DND-41 (cell line): ENCODE results near the gene TUBGCP3.

ENCODE experiments used
- EZH2 ChIP-seq: IDR thresholded peaks from 3 replicates; pipeline ENCODE4 v1.6.1; 2012; ENCODE audit warnings: borderline replicate concordance, low read depth, mild to moderate bottlenecking, moderate library complexity, low read length, inconsistent platforms; ENCODE audit not compliant: severe bottlenecking
- TF ChIP-seq, protein P1 (sequence below): IDR thresholded peaks from 2 replicates; pipeline ENCODE4 v1.5.1; 2012; ENCODE audit warnings: borderline replicate concordance, low read length, moderate library complexity, mild to moderate bottlenecking; ENCODE audit not compliant: poor library complexity, severe bottlenecking; ENCODE audit errors: extremely low read depth

DNA sequence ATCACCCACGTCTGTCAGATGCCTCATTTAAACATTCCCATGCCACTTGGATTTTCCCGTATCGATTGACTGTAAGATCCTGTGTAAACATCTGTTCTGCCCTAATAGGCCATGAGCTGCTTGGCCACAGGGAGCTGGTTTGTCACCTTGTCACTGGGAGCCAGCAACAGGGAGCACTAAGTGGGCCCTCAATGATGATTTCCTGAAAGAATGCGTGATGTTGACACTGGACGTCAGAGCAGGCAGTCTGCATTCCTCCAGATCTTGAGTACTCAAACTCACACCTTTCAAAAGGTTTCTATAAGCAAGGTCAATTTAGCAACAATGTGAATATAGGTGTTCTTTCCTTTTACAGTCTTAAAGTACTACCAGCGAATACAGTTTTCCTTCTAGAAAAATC lies 78.8 kb downstream of the TUBGCP3 start:
- TF ChIP-seq, protein P1, sequence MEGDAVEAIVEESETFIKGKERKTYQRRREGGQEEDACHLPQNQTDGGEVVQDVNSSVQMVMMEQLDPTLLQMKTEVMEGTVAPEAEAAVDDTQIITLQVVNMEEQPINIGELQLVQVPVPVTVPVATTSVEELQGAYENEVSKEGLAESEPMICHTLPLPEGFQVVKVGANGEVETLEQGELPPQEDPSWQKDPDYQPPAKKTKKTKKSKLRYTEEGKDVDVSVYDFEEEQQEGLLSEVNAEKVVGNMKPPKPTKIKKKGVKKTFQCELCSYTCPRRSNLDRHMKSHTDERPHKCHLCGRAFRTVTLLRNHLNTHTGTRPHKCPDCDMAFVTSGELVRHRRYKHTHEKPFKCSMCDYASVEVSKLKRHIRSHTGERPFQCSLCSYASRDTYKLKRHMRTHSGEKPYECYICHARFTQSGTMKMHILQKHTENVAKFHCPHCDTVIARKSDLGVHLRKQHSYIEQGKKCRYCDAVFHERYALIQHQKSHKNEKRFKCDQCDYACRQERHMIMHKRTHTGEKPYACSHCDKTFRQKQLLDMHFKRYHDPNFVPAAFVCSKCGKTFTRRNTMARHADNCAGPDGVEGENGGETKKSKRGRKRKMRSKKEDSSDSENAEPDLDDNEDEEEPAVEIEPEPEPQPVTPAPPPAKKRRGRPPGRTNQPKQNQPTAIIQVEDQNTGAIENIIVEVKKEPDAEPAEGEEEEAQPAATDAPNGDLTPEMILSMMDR: no peak
- no peak for TF ChIP-seq EZH2
